ENCODE data around the gene ARHGAP31.
"Not testable (repeated sequence)": the region's sequence is repeated elsewhere in the genome, so short reads cannot be mapped to it uniquely, and the experiment has no call there.

The ARHGAP31 gene

GRCh38 chr3:119258915-119259314 is 35.3 kb upstream of the ARHGAP31 start:
- H3K4me3 ChIP-seq (ENCODE audit: low read depth, low read length): no peak overlapping the region
- peak; percentile 30 for DNase-seq (ENCODE audit: low read depth)
- no peak for TF ChIP-seq MYC (IDR thresholded peaks at IDR 0.05; ENCODE audit: low read depth, low read length)
- TF ChIP-seq MAX (IDR thresholded peaks at IDR 0.05; ENCODE audit: low read depth, low read length): no peak
- TF ChIP-seq POLR2A (IDR thresholded peaks at IDR 0.05; ENCODE audit: extremely low read depth, insufficient read length): no peak

GRCh38 chr3:119259821-119260220 is 34.4 kb upstream of the ARHGAP31 start:
- H3K4me3 ChIP-seq (ENCODE audit: low read depth, low read length): no peak overlapping the region
- TF ChIP-seq POLR2A (IDR thresholded peaks at IDR 0.05; ENCODE audit: extremely low read depth, insufficient read length): no peak
- no peak for TF ChIP-seq MYC (IDR thresholded peaks at IDR 0.05; ENCODE audit: low read depth, low read length)
- no peak for TF ChIP-seq MAX (IDR thresholded peaks at IDR 0.05; ENCODE audit: low read depth, low read length)
- TF ChIP-seq CTCF (IDR thresholded peaks at IDR 0.05; ENCODE audit: low read depth, low read length): no peak
- DNase-seq (ENCODE audit: low read depth): no peak

- TF ChIP-seq CTCF (IDR thresholded peaks at IDR 0.05; ENCODE audit: low read depth, low read length): no peak
- no peak for TF ChIP-seq MYC (IDR thresholded peaks at IDR 0.05; ENCODE audit: low read depth, low read length)
- TF ChIP-seq POLR2A (IDR thresholded peaks at IDR 0.05; ENCODE audit: extremely low read depth, insufficient read length): no peak
- no peak for TF ChIP-seq MAX (IDR thresholded peaks at IDR 0.05; ENCODE audit: low read depth, low read length)
- no peak for DNase-seq (ENCODE audit: low read depth)
- no peak overlapping the region for H3K4me3 ChIP-seq (ENCODE audit: low read depth, low read length)
Observed at GRCh38 chr3:119261055-119261454, 33.1 kb upstream of the ARHGAP31 start.

- DNase-seq (ENCODE audit: low read depth): not testable (repeated sequence)
Observed at GRCh38 chr3:119270212-119270611, 24.0 kb upstream of the ARHGAP31 start.

GRCh38 chr3:119276680-119277079 is 17.5 kb upstream of the ARHGAP31 start:
- no peak overlapping the region for H3K4me3 ChIP-seq (ENCODE audit: low read depth, low read length)
- DNase-seq (ENCODE audit: low read depth): no peak
- TF ChIP-seq POLR2A (IDR thresholded peaks at IDR 0.05; ENCODE audit: extremely low read depth, insufficient read length) (no peak), CTCF (IDR thresholded peaks at IDR 0.05; ENCODE audit: low read depth, low read length) (no peak)

More at GRCh38 chr3:119270212-119270611, 24.0 kb upstream of the ARHGAP31 start:
- not testable (repeated sequence) for H3K4me3 ChIP-seq (ENCODE audit: low read depth, low read length)

- TF ChIP-seq CTCF (IDR thresholded peaks at IDR 0.05; ENCODE audit: low read depth, low read length) (no peak), MYC (IDR thresholded peaks at IDR 0.05; ENCODE audit: low read depth, low read length) (no peak), POLR2A (IDR thresholded peaks at IDR 0.05; ENCODE audit: extremely low read depth, insufficient read length) (no peak), MAX (IDR thresholded peaks at IDR 0.05; ENCODE audit: low read depth, low read length) (no peak)
- no peak overlapping the region for H3K4me3 ChIP-seq (ENCODE audit: low read depth, low read length)
- DNase-seq (ENCODE audit: low read depth): no peak
Observed at GRCh38 chr3:119279101-119279554, 15.1 kb upstream of the ARHGAP31 start.

- DNase-seq (ENCODE audit: low read depth): no peak
- no peak for TF ChIP-seq MYC (IDR thresholded peaks at IDR 0.05; ENCODE audit: low read depth, low read length)
- TF ChIP-seq CTCF (IDR thresholded peaks at IDR 0.05; ENCODE audit: low read depth, low read length): no peak
- no peak for TF ChIP-seq POLR2A (IDR thresholded peaks at IDR 0.05; ENCODE audit: extremely low read depth, insufficient read length)
- no peak for TF ChIP-seq MAX (IDR thresholded peaks at IDR 0.05; ENCODE audit: low read depth, low read length)
- no peak overlapping the region for H3K4me3 ChIP-seq (ENCODE audit: low read depth, low read length)
Observed at GRCh38 chr3:119279584-119280243, 14.5 kb upstream of the ARHGAP31 start.
